Measurements from ENCODE around the gene SLCO3A1. TPM values are rescaled to one million over a fixed set of nuclear protein-coding genes. Genes with fewer than 3 reads are reported as not detected.

The SLCO3A1 gene
- total RNA-seq, 1 experiment from 2014 or later, result 37.8 TPM

GRCh38 chr15:92018535-92019239, 165.2 kb downstream of the SLCO3A1 start:
- Histone ChIP-seq H3K9me3 (ENCODE audit: insufficient read depth, low read depth) (no peaks in the 10 kb centered on the region), H3K79me2 (ENCODE audit: low read depth) (peaks cover 4% of the 10 kb centered on the region), H2AFZ (no peak overlapping the region), H3F3A (ENCODE audit: insufficient read depth, low read depth) (no peaks in the 10 kb centered on the region), H3K4me3 (no peak overlapping the region), H3K9me2 (ENCODE audit: insufficient read depth) (no peaks in the 10 kb centered on the region), H3K4me1 (replicated peaks; ENCODE audit: insufficient read depth) (no peaks in the 10 kb centered on the region), H4K20me1 (ENCODE audit: insufficient read depth) (no peaks in the 10 kb centered on the region), H3K4me2 (no peak overlapping the region), H3K27ac (no peak overlapping the region), H3K27me3 (ENCODE audit: insufficient read depth, low read depth) (no peaks in the 10 kb centered on the region), H3K36me3 (ENCODE audit: low read depth) (no peaks in the 10 kb centered on the region)
- no peak for DNase-seq
- intact Hi-C loops (cut with micrococcal nuclease; ENCODE audit: unreplicated experiment), result no loop called here
- CTCF ChIA-PET, result no interaction called here
- BruUV-seq (replicated peaks), result no TSS peak
- TF ChIP-seq EZH2 (IDR thresholded peaks at IDR 0.05; ENCODE audit: low read depth) (no peak), CTCF (conservative IDR thresholded peaks at IDR 0.05) (no peak)
- POLR2A ChIA-PET (ENCODE audit: unreplicated experiment), result no interaction called here

DNA sequence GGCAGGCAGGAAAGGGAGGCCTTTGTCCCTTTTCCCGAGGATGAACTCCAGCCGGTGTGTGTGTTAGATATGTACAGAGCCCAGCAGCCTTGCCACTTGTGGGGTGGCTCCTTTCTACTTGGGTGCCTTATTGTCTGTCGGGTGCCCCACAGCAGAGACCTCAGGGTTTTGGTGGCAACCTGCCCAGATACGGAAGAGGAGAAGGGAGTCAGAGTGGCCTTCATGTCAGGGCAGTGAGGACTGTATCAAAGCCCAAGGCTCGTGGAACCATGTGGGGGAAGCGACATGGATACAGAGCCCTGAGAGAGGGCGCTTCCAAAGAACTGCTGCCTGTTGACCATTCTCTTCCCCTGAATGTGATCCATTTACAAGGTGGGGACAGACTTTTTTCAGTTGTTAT, 166.2 kb downstream of the SLCO3A1 start:
- H3K4me2 ChIP-seq, result no peak overlapping the region
- intact Hi-C loops (cut with micrococcal nuclease; ENCODE audit: unreplicated experiment), result no loop called here
- no peak for DNase-seq
- TF ChIP-seq EZH2 (IDR thresholded peaks at IDR 0.05; ENCODE audit: low read depth) (no peak), CTCF (conservative IDR thresholded peaks at IDR 0.05) (no peak)
- no peaks in the 10 kb centered on the region for H3F3A ChIP-seq (ENCODE audit: insufficient read depth, low read depth)
- no peaks in the 10 kb centered on the region for H3K36me3 ChIP-seq (ENCODE audit: low read depth)
- no peaks in the 10 kb centered on the region for H4K20me1 ChIP-seq (ENCODE audit: insufficient read depth)
- H2AFZ ChIP-seq, result no peak overlapping the region
- H3K9me2 ChIP-seq (ENCODE audit: insufficient read depth), result no peaks in the 10 kb centered on the region
- ChIA-PET CTCF (no interaction called here), POLR2A (ENCODE audit: unreplicated experiment) (no interaction called here)
- H3K4me3 ChIP-seq, result no peak overlapping the region
- no peak overlapping the region for H3K27ac ChIP-seq
- no peaks in the 10 kb centered on the region for H3K9me3 ChIP-seq (ENCODE audit: insufficient read depth, low read depth)
- no TSS peak for BruUV-seq (replicated peaks)
- no peaks in the 10 kb centered on the region for H3K27me3 ChIP-seq (ENCODE audit: insufficient read depth, low read depth)
- H3K4me1 ChIP-seq (replicated peaks; ENCODE audit: insufficient read depth), result no peaks in the 10 kb centered on the region
- H3K79me2 ChIP-seq (ENCODE audit: low read depth), result peaks cover 6% of the 10 kb centered on the region; the same call in 1 of the 2 replicates

DNA sequence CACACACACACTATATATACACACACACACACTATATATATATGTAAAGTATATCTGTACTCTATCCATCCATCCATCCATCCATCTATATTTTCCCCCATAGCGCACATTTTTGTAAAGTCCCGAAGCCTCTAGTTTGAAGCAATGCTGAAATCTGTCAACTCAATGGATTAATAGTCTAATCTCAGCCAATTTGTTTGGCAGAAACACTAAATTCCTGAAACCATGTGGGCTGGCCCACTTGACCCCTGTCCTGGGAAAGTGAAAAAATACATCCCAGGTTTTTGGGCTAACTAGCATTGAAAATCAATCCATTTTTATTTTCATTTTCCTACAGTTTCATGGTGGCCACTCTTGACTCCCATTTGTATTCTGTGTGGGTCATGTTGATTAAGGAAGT, 166.7 kb downstream of the SLCO3A1 start:
- Histone ChIP-seq H2AFZ (no peak overlapping the region), H3K4me3 (no peak overlapping the region), H3F3A (ENCODE audit: insufficient read depth, low read depth) (no peaks in the 10 kb centered on the region), H3K9me2 (ENCODE audit: insufficient read depth) (no peaks in the 10 kb centered on the region), H3K9me3 (ENCODE audit: insufficient read depth, low read depth) (no peaks in the 10 kb centered on the region), H3K79me2 (ENCODE audit: low read depth) (peaks cover 6% of the 10 kb centered on the region; the same call in 1 of the 2 replicates), H3K4me2 (no peak overlapping the region), H4K20me1 (ENCODE audit: insufficient read depth) (no peaks in the 10 kb centered on the region), H3K4me1 (replicated peaks; ENCODE audit: insufficient read depth) (no peaks in the 10 kb centered on the region), H3K36me3 (ENCODE audit: low read depth) (no peaks in the 10 kb centered on the region), H3K27me3 (ENCODE audit: insufficient read depth, low read depth) (no peaks in the 10 kb centered on the region), H3K27ac (no peak overlapping the region)
- no TSS peak for BruUV-seq (replicated peaks)
- ChIA-PET POLR2A (ENCODE audit: unreplicated experiment) (no interaction called here), CTCF (no interaction called here)
- intact Hi-C loops (cut with micrococcal nuclease; ENCODE audit: unreplicated experiment), result no loop called here
- TF ChIP-seq EZH2 (IDR thresholded peaks at IDR 0.05; ENCODE audit: low read depth), result no peak
- no peak for TF ChIP-seq CTCF (conservative IDR thresholded peaks at IDR 0.05)
- DNase-seq, result no peak

Measured in PC-9 (cell line).